ENCODE results near the gene ATRX.
"Not testable (repeated sequence)": the region's sequence is repeated elsewhere in the genome, so short reads cannot be mapped to it uniquely, and the experiment has no call there.

ATRX gene

GRCh38 chrX:77785486-77786364 is at the start of gene ATRX:
TSS of gene ATRX (minus strand) at chrX:77786216. CDS start at chrX:77786001, 215 bp downstream.
- no peaks in the 10 kb centered on the region for H3K36me3 ChIP-seq (ENCODE audit: control insufficient read depth in 1 of 2, insufficient read depth in 2 of 2, low read length in 2 of 2)
- H3K4me3 ChIP-seq (ENCODE audit: low read depth in 1 of 2, low read length in 2 of 2) = peak within 1 kb of the TSS; percentile 61 to 83
- no peaks in the 10 kb centered on the region for H3K27me3 ChIP-seq (ENCODE audit: low read depth, low read length)
- H3K4me1 ChIP-seq (ENCODE audit: control insufficient read depth in 1 of 2, insufficient read depth in 2 of 2, low read length in 2 of 2) = peaks cover 0 to 6% of the 10 kb centered on the region in 2 donors
- H3K9me3 ChIP-seq (ENCODE audit: control insufficient read depth in 1 of 2, low read length in 2 of 2) = no peaks in the 10 kb centered on the region
- peak within 1 kb of the TSS; percentile 80 for H3K27ac ChIP-seq (ENCODE audit: low read length)

- H3K4me1 ChIP-seq (ENCODE audit: control insufficient read depth in 1 of 2, insufficient read depth in 2 of 2, low read length in 2 of 2); H3K36me3 ChIP-seq (ENCODE audit: control insufficient read depth in 1 of 2, insufficient read depth in 2 of 2, low read length in 2 of 2); H3K27ac ChIP-seq (ENCODE audit: low read length); H3K9me3 ChIP-seq (ENCODE audit: control insufficient read depth in 1 of 2, low read length in 2 of 2); H3K4me3 ChIP-seq (ENCODE audit: low read depth in 1 of 2, low read length in 2 of 2); H3K27me3 ChIP-seq (ENCODE audit: low read depth, low read length): not testable (repeated sequence)
Measured at GRCh38 chrX:77831544-77831943, 45.5 kb upstream of the ATRX start.

GRCh38 chrX:77821989-77822388 is 36.0 kb upstream of the ATRX start:
- H3K9me3 ChIP-seq (ENCODE audit: control insufficient read depth in 1 of 2, low read length in 2 of 2); H3K27ac ChIP-seq (ENCODE audit: low read length); H3K27me3 ChIP-seq (ENCODE audit: low read depth, low read length); H3K4me1 ChIP-seq (ENCODE audit: control insufficient read depth in 1 of 2, insufficient read depth in 2 of 2, low read length in 2 of 2); H3K4me3 ChIP-seq (ENCODE audit: low read depth in 1 of 2, low read length in 2 of 2): not testable (repeated sequence)
- peaks cover 0 to 11% of the 10 kb centered on the region in 2 donors for H3K36me3 ChIP-seq (ENCODE audit: control insufficient read depth in 1 of 2, insufficient read depth in 2 of 2, low read length in 2 of 2)

- no peak overlapping the region for H3K4me3 ChIP-seq (ENCODE audit: low read depth in 1 of 2, low read length in 2 of 2)
- H3K27ac ChIP-seq (ENCODE audit: low read length) = no peak overlapping the region
- H3K27me3 ChIP-seq (ENCODE audit: low read depth, low read length) = no peaks in the 10 kb centered on the region
- H3K36me3 ChIP-seq (ENCODE audit: control insufficient read depth in 1 of 2, insufficient read depth in 2 of 2, low read length in 2 of 2) = peaks cover 0 to 9% of the 10 kb centered on the region in 2 donors
- H3K9me3 ChIP-seq (ENCODE audit: control insufficient read depth in 1 of 2, low read length in 2 of 2) = no peaks in the 10 kb centered on the region
- H3K4me1 ChIP-seq (ENCODE audit: control insufficient read depth in 1 of 2, insufficient read depth in 2 of 2, low read length in 2 of 2) = no peaks in the 10 kb centered on the region
Measured at GRCh38 chrX:77820091-77820727, 34.2 kb upstream of the ATRX start.

- no peaks in the 10 kb centered on the region for H3K9me3 ChIP-seq (ENCODE audit: control insufficient read depth in 1 of 2, low read length in 2 of 2)
- H3K36me3 ChIP-seq (ENCODE audit: control insufficient read depth in 1 of 2, insufficient read depth in 2 of 2, low read length in 2 of 2) = no peaks in the 10 kb centered on the region
- H3K4me1 ChIP-seq (ENCODE audit: control insufficient read depth in 1 of 2, insufficient read depth in 2 of 2, low read length in 2 of 2) = no peaks in the 10 kb centered on the region
- no peak overlapping the region for H3K27ac ChIP-seq (ENCODE audit: low read length)
- H3K4me3 ChIP-seq (ENCODE audit: low read depth in 1 of 2, low read length in 2 of 2) = no peak overlapping the region
- no peaks in the 10 kb centered on the region for H3K27me3 ChIP-seq (ENCODE audit: low read depth, low read length)
Measured at GRCh38 chrX:77814210-77814609, 28.2 kb upstream of the ATRX start.

GRCh38 chrX:77802201-77802600 is 16.2 kb upstream of the ATRX start:
- H3K27me3 ChIP-seq (ENCODE audit: low read depth, low read length) = no peaks in the 10 kb centered on the region

GRCh38 chrX:77795124-77795523 is 9.1 kb upstream of the ATRX start:
- H3K4me1 ChIP-seq (ENCODE audit: control insufficient read depth in 1 of 2, insufficient read depth in 2 of 2, low read length in 2 of 2) = no peaks in the 10 kb centered on the region
- H3K36me3 ChIP-seq (ENCODE audit: control insufficient read depth in 1 of 2, insufficient read depth in 2 of 2, low read length in 2 of 2) = no peaks in the 10 kb centered on the region
- no peak overlapping the region for H3K27ac ChIP-seq (ENCODE audit: low read length)
- H3K4me3 ChIP-seq (ENCODE audit: low read depth in 1 of 2, low read length in 2 of 2) = no peak overlapping the region
- no peaks in the 10 kb centered on the region for H3K9me3 ChIP-seq (ENCODE audit: control insufficient read depth in 1 of 2, low read length in 2 of 2)
- no peaks in the 10 kb centered on the region for H3K27me3 ChIP-seq (ENCODE audit: low read depth, low read length)

More at GRCh38 chrX:77802201-77802600, 16.2 kb upstream of the ATRX start:
- Histone ChIP-seq H3K9me3 (ENCODE audit: control insufficient read depth in 1 of 2, low read length in 2 of 2) (no peaks in the 10 kb centered on the region), H3K36me3 (ENCODE audit: control insufficient read depth in 1 of 2, insufficient read depth in 2 of 2, low read length in 2 of 2) (no peaks in the 10 kb centered on the region), H3K4me1 (ENCODE audit: control insufficient read depth in 1 of 2, insufficient read depth in 2 of 2, low read length in 2 of 2) (no peaks in the 10 kb centered on the region), H3K4me3 (ENCODE audit: low read depth in 1 of 2, low read length in 2 of 2) (no peak overlapping the region), H3K27ac (ENCODE audit: low read length) (no peak overlapping the region)

- Histone ChIP-seq H3K9me3 (ENCODE audit: control insufficient read depth in 1 of 2, low read length in 2 of 2) (no peaks in the 10 kb centered on the region), H3K27me3 (ENCODE audit: low read depth, low read length) (no peaks in the 10 kb centered on the region), H3K4me1 (ENCODE audit: control insufficient read depth in 1 of 2, insufficient read depth in 2 of 2, low read length in 2 of 2) (no peaks in the 10 kb centered on the region), H3K27ac (ENCODE audit: low read length) (no peak overlapping the region), H3K4me3 (ENCODE audit: low read depth in 1 of 2, low read length in 2 of 2) (no peak overlapping the region), H3K36me3 (ENCODE audit: control insufficient read depth in 1 of 2, insufficient read depth in 2 of 2, low read length in 2 of 2) (no peaks in the 10 kb centered on the region)
Measured at GRCh38 chrX:77793946-77794345, 7.9 kb upstream of the ATRX start.

- Histone ChIP-seq H3K9me3 (ENCODE audit: control insufficient read depth in 1 of 2, low read length in 2 of 2) (no peaks in the 10 kb centered on the region), H3K4me1 (ENCODE audit: control insufficient read depth in 1 of 2, insufficient read depth in 2 of 2, low read length in 2 of 2) (peaks cover 0 to 6% of the 10 kb centered on the region in 2 donors), H3K36me3 (ENCODE audit: control insufficient read depth in 1 of 2, insufficient read depth in 2 of 2, low read length in 2 of 2) (no peaks in the 10 kb centered on the region), H3K27me3 (ENCODE audit: low read depth, low read length) (no peaks in the 10 kb centered on the region), H3K27ac (ENCODE audit: low read length) (no peak overlapping the region), H3K4me3 (ENCODE audit: low read depth in 1 of 2, low read length in 2 of 2) (peak overlapping the region; percentile 39 to 56)
Measured at GRCh38 chrX:77788050-77788449, 2.0 kb upstream of the ATRX start.

GRCh38 chrX:77786365-77786680 is 307 bp upstream of the ATRX start:
- Histone ChIP-seq H3K4me3 (ENCODE audit: low read depth in 1 of 2, low read length in 2 of 2) (peak overlapping the region; percentile 61 to 83), H3K4me1 (ENCODE audit: control insufficient read depth in 1 of 2, insufficient read depth in 2 of 2, low read length in 2 of 2) (peaks cover 0 to 6% of the 10 kb centered on the region in 2 donors), H3K36me3 (ENCODE audit: control insufficient read depth in 1 of 2, insufficient read depth in 2 of 2, low read length in 2 of 2) (no peaks in the 10 kb centered on the region), H3K9me3 (ENCODE audit: control insufficient read depth in 1 of 2, low read length in 2 of 2) (no peaks in the 10 kb centered on the region), H3K27me3 (ENCODE audit: low read depth, low read length) (no peaks in the 10 kb centered on the region), H3K27ac (ENCODE audit: low read length) (peak overlapping the region; percentile 80)

- Histone ChIP-seq H3K9me3 (ENCODE audit: control insufficient read depth in 1 of 2, low read length in 2 of 2) (no peaks in the 10 kb centered on the region), H3K27ac (ENCODE audit: low read length) (no peak overlapping the region), H3K4me3 (ENCODE audit: low read depth in 1 of 2, low read length in 2 of 2) (no peak overlapping the region), H3K27me3 (ENCODE audit: low read depth, low read length) (no peaks in the 10 kb centered on the region), H3K36me3 (ENCODE audit: control insufficient read depth in 1 of 2, insufficient read depth in 2 of 2, low read length in 2 of 2) (no peaks in the 10 kb centered on the region), H3K4me1 (ENCODE audit: control insufficient read depth in 1 of 2, insufficient read depth in 2 of 2, low read length in 2 of 2) (no peaks in the 10 kb centered on the region)
Measured at GRCh38 chrX:77779695-77780094, 6.3 kb downstream of the ATRX start.

All from muscle layer of duodenum (tissue), 2 donors.